Measurements from ENCODE around the gene OLFML2A.
A peak's percentile ranks its signal among the peaks of the same experiment; 100 is the strongest.
"Not testable (repeated sequence)": the region's sequence is repeated elsewhere in the genome, so short reads cannot be mapped to it uniquely, and the experiment has no call there.

OLFML2A gene

GRCh38 chr9:124761710-124762109 lies 15.2 kb upstream of the OLFML2A start:
- DNase-seq: no peak

DNA sequence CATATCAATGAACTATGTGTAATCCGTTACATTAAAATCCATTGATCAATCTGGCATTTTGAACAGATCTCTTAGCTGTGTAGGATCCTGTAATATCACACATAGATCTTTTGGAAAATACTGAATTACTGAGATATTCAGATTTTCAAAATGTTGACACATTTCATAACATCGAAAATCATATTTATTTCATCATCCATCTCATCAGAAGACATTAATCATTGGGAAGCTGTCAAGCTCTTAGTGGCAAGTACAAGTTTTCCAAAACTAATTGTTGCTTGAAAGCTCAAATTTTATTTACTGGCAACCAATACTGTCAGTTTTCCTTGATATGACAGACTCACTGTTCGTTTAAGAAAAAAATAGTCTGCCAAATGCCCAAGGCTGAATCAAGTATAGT lies 14.3 kb upstream of the OLFML2A start:
- no peak for DNase-seq

DNA sequence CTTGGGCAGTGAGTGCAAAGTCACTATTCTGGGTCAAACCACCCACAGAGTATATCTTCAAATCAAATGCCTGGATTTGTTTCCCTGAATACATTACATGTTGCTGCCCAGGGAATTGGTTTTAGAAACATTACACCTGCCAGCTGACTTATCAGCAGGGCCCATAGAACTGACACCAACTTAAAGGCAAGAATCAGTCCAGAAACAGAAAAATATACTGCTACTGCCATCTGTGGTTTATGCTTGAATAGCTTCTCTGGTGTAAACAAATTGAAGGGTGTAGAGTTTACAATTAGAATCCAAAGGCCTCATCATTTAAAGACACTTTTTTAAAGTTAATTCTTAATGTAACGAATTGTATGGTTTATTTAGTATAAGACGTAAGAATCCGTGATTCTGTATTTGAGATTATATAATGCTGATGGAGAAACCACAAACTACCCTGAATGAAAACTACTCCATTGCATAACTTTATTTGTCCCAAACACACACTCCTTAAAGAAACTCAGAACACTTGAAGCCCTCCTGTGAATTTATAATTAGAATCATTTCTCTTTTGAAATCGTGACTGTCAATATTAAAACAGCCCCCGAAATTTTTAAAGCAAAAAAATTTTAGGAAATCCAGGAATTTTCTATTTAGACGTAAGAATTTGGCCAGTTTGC lies 12.0 kb upstream of the OLFML2A start:
- DNase-seq: no peak

DNA sequence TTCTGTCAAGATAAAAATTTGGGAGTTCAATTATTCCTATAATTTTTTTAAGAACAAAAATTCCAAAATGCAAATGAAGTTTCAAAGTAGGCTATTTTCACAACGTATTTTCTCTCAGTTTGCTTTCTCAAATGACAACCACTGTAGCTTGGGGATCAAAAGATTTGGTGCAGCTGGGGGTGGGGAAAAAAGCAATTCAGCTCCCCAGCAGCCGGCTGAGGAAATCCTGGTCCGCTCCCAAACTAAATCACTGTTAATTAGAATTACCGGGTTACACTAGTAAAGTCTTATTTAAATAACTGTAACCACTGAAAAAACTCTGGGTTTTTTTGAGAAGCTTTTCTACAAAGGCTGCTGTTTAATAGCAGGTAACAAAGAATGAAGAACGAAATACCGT lies 11.5 kb upstream of the OLFML2A start:
- no peak for DNase-seq

DNA sequence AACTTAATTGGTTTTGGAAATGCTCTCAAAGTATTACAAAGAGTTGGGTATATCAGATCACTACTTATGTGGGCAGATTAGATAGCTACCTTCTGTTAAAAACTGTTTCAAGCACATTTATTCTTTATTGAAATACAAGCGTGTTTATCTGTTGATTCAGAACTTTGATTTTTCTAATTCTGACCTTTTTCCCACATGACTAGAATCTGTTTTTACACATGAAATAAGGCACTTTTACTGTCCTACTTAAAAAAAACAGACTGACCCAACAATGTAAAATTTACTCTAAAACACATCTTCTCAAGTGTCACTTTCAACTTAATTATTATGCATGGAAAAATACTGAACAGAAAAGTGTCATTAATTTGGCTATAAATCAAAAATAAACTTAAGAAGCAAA lies 10.6 kb upstream of the OLFML2A start:
- no peak for DNase-seq

- no peak for DNase-seq
Observed at GRCh38 chr9:124766815-124767554, 9.9 kb upstream of the OLFML2A start.

GRCh38 chr9:124767821-124768220 lies 9.1 kb upstream of the OLFML2A start:
- DNase-seq: no peak

DNA sequence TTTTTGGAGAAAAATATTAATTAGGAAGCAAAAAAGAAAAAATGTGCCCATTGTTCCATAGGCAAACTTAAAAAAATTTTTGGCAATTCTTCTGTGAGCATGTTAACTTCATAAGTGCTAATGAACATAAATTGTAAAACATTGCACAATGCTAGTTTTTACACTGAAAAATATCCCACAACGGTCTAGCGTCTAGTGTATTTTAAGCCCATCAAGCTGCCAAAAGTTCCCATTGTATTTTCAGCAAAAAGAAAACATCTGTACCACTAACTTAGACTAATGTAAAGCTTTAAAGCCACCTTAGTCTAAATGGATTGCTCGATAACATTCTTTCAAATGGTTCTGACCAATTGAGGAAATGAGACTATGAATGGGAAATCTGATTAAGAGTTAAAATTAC lies 8.6 kb upstream of the OLFML2A start:
- DNase-seq: no peak

DNA sequence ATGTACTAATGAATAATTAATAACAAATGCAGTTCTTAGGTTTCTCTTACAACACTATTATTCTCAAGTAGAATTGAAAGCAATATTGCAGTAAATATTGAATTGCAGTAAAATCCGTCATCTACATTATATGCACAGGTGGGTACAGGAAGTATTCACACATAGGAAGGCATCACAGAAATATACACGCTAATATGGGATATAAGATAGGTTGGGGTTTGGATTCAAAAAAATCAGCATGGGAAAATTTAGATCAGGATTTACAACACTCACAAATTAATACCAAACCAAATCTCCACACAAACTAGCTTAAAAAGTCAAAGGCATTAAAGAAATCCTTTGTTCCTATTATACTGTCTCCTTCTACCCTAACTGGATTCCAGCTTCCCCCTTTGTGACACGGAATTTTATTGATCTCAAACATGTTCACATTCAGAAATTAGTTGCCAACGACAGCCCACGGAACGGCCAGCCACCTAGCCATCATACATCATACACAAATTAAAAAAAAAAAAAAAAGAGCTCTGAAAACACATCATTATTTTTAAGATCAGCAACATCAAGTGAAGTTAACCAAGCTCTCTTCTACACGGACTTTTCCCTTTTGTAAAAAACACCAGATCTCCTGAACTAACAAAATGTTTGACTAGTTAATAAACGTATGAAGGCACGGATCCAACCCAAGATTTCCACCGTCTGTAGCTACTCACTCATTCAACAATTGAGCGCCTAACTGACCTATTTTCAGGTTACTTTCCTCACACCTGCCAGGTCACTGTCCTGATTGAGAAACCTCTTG lies 8.0 kb upstream of the OLFML2A start:
- no peak for DNase-seq

DNA sequence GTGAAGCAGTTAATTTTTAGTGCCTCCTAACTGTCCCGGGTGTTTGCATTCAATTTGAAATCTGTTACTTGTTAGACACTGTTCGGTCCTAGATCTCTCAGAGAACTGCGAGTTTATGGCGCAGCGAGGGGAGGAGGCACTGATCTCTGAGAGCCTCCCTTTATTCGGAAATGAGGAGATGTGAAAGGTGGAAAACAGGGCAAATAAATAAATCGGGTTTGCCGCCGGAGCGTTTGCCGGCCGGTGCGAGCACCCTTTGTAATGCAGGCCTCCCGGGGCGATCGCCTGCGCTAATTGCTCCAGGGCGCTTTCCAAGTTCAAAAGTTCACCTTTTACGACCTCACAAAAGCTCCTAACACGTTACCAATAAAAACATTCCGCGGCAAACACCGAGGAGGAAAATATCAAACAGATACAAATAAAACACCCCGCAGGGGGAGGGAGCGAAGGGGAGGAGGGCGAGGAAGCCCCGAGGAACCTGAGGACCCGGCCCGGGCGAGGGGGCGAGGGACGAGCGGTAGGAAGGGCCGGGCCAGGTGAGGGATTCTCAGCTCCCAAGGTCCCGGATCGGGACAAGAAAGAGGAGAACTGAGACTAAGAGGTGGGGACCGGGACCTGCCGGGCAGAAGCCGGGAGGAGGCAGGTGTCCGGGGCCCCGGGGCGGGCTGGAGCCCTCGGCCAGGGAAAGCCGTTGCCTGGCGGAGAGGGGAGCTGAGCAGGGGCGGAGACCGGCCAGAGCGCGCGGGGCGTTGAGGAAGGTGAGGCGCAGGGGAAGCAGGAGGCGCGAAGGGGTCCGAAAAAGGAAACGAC lies 7.2 kb upstream of the OLFML2A start:
- DNase-seq: no peak

GRCh38 chr9:124770359-124771020 lies 6.4 kb upstream of the OLFML2A start:
- no peak for DNase-seq

DNA sequence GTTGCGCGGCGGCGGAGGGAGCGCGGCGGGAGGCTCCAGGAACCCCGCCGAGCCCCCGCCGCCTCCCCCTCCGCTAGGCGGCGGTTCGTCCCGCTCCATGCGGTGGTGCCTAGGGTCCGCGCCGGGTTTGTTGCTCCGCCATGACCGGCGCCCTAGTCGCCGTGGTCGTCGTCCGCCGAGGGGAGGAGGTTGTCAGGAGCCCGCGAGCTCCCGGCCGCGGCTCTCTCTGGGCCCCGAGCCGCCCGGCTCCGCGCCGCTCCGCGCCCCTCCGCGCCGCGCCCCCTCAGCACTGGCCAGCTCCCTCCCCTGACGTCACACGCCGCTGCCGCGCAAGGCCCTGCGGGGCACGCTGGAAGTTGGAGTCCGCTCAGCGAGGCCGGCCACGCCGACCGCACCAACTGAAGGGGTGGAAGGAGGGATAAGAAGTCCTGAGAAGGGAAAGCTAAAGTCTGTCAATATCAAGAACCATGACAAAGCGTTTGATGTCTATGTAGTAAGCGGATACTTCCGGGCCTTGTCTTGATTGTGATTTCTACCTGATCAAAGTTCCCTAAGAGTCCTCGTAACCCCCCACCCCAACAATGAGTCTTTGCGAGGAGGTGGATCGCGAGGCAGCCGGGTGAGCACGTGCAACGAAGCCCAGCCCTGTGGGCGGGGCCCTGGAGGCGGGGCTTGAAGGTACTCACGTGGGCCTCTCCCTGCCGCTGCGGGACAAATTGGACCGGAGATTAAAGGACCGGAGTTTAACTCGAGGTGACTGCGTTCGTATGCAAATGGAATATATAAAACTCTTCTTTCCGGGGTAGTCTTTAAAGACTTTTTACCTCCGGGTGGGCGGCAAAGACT lies 5.7 kb upstream of the OLFML2A start, which contains the start of gene NR6A1:
Gene NR6A1 (minus strand): TSS at position 291 of the 846 bp plus-strand sequence.
- peak; percentile 83 to 92 for DNase-seq

DNA sequence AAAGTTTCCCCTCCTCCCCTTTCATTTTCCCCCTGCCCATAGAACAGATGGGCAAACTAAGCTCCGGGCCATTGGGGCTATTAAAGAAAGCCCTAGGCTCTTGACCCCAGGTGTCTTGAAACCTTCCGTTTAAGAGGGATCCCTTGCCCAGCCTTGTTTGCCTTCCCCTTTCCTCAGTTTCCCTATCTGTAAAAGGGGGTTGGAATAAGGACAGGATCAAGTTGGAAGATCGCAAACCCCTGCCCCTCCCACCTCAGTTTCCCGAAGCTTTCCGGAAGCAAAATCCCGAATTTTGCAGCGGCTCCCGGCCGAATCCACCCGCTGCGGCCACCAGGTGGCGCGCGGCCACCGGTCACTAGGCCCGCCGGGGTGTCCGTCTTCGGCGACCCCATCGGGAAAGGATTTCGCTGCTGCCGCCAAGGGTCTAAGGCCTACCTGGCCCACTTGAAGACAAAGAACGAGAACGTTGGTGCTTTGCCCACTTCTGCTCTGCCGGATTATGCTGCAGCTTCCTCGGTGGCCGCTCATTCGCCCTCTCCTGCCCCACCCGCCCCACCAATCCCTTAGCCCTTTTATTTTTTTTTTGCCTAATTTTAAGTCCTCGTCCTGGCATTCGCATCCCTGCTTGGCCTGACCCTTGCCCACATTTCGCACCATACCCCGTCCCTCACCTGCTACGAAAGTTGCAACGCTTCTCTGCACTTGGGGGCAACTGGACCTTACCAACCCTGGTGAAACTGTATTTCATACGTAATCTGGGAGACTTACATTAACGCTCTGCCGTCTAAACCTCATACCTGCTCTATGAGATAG lies 4.9 kb upstream of the OLFML2A start:
- peak; percentile 9 to 65 for DNase-seq

- DNase-seq: not testable (repeated sequence)
Observed at GRCh38 chr9:124772877-124773276, 4.1 kb upstream of the OLFML2A start.

DNA sequence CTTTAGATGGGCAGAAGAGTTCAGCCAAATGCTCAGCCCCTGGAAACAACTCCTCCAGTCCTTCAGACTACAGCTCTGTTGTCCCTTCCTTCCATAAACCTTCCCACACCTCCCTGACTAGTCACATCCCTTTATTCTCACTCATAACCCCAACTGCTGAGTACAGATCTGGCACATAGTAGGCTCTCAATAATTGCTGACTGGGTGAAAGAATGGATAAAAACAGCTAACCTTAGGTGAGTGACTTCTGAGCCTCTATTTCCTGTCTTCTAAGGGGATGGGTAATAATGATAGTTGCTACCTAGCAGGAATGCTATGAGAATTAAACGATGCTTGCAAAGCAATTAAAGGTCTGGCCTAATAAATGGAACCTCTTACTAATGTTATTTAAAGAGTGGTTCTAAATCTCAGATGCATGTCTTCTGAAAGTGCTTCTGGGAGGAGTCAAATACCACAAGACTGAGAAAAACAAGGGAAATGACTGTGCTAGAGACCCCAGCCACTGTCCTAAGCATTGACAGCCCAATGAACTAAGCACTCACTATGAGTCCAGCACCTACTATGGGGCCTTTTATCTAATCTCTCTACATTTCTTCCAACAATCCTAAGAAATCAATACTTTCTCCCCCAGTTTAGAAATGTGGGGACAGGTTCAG lies 3.3 kb upstream of the OLFML2A start:
- no peak for DNase-seq

DNA sequence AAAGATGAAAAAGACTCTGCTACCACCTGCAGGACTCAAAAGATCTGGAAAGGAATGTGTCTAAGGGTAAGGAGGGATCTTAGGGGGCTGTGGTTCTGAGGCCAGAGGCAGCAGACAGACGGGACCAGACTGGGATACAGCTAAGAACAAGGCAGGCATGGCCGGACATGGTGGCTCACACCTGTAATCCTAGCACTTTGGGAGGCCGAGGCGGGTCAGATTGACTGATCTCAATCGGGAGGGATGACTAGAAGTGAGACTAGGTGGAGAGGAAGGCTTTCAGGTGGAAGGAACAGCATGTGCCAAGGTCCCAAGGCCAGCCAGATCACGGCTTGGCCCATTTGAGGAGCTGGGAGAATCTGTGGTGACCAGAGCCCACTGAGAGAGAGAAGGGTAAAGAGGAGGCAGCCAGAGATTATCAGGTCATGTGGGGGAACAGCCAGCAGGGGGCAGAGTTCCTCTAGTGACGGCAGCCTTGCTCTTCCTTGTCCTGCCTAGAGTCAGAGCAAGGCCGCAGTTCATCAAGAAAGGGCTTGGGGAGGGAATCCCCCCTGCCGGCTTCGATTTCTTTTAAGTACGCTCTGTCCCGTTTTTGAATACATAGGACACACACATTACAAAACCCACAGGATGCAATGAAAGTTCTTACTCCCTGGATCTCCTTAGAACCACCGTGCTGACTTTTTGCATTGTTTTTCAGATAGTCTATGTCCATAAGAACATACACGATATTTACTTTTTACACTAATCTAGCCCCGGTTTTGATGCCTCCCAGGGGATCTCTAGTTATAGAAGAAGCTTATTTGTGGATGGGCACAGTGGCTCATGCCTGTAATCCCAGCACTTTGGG lies 2.6 kb upstream of the OLFML2A start:
- peak; percentile 44 to 70 for DNase-seq

- DNase-seq: no peak
Observed at GRCh38 chr9:124776618-124776953, 347 bp upstream of the OLFML2A start.

DNA sequence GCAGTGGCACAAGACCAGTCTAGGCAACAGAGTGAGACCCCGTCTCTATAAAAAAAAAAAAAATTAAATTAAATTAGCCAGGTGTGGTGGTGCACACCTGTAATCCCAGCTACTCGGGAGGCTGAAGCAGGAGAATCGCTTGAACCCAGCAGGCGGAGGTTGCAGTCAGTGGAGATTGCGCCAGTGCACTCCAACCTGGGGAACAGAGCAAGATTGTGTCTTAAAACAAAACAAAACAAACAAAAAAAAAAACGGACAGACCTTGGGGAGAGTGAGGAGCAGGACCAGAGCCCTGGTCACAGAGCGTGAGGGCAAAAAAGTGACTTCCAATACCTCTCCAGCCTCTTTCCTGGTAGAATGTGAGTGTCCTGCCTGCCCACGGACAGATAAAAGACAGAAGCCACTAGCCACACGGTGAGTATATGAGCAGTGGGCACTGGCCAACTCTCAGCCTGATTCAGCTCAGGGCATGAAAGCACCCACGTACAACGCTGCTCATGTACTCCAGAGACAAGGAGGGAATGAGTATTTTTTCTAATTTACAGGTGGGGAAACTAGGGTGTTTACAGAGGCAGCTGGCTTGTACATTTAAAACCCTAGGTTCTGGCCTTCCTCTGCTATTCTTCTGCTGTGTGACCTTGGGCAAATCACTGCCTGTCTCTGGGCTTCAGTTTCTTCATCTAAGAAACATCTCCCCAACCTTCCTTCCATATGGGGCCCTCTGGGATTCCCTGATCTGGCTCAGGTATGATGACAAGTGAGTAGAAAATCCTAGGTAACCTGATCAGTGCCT lies 1.8 kb downstream of the OLFML2A start:
- DNase-seq: no peak
